ENCODE data around the gene HDAC4.
A peak's percentile ranks its signal among the peaks of the same experiment; 100 is the strongest.
"Not testable (repeated sequence)": the region's sequence is repeated elsewhere in the genome, so short reads cannot be mapped to it uniquely, and the experiment has no call there.

The HDAC4 gene

GRCh38 chr2:239400596-239401066, at the start of gene HDAC4:
Gene HDAC4 (minus strand): TSS chr2:239401020. CDS start chr2:239352699, 48,321 bp downstream.
- no peak for DNase-seq

DNA sequence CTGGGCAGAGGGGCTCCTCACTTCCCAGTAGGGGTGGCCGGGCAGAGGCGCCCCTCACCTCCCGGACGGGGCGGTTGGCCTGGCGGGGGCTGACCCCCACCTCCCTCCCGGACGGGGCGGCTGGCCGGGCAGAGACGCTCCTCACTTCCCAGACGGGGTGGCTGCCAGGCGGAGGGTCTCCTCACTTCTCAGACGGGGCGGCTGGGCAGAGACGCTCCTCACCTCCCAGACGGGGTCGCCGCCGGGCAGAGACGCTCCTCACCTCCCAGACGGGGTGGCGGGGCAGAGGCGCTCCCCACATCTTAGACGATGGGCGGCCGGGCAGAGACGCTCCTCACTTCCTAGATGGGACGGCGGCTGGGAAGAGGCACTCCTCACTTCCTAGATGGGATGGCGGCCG, 48.6 kb upstream of the HDAC4 start:
- DNase-seq: not testable (repeated sequence)

- DNase-seq: peak; percentile 74
Observed at GRCh38 chr2:239445771-239446524, 45.1 kb upstream of the HDAC4 start.

GRCh38 chr2:239444626-239445577, 44.1 kb upstream of the HDAC4 start:
- peak; percentile 20 for DNase-seq

DNA sequence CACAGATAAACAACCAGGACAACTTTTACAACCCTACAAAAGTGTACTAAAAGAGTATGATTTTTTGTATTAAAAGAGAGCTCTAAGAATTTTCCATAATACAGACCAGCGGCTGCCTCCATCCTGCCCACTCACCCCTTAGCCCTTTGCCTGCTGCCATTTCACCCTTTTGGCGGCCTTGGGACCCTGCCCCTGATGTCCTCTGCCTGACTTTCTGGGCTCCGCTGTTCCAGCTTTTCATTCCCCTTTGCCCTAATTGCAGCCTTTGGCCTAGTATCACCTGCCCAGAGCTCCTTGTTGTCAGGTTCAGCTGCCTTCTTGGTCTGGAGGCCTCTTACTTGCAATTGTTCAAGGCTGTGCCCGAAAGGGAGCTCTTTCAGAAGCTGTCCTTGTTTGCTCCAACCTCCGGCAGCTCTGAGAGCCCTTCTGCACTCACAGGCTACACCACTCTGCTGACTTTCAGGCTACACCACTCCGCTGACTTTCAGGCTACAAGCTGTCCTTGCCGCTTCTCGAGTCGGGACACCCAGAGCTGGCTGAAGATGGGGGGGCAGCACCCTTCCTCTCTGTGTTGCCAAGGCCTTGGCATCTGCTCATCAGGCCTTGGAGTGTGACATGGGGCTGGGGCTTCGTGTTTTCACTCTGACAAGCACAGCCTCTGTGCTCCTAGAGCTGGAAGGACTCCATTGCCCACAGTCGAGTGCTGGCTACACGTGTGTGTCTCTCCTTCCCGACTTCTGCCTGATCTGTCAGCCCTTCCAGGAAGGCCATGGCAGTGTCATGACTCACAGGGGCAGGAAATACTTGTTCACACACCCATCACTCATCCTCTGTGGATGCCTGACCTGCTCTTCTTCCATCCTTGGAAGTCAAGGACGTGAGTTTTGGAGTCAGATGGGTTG, 43.1 kb upstream of the HDAC4 start:
- DNase-seq: no peak

GRCh38 chr2:239443102-239443620, 42.3 kb upstream of the HDAC4 start:
- no peak for DNase-seq

- DNase-seq: no peak
Observed at GRCh38 chr2:239442192-239442591, 41.4 kb upstream of the HDAC4 start.

DNA sequence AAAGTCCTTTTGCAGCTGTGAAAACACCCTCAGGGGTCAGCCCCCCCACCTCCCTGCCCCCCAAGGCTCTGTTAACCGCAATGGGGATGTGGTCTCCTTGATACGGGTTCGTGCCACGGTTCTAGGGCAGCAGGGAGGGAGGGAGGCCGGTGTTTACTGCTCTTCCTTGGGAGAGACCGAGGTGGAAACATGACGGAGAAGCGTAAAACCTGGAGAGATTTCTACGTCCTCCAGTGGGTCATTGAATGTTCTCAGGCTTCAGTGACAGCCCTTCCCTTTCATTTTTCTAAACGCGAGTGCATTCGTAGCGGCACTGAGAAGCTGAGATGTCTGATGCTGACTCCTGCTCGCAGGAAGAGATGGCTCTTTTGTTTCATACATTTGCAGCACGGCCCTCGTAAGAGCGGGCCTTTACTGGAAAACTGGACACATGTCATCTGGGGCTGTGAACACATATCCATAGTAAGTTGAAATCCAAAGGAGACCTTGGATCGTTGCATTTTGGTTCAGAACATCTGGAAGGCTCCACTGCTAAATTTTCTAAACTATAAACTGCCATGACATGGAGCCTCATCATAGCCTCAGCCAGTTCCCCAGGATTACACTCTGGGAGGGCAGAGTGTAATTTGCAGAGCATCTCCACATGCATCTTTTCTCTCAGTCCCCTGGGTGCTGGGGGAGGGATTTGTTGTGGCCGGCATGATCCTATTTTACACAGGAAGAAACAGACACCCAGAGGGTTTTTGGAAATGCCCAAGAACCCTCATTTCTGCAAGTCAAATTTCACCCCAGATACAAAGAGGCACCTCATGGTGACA, 40.6 kb upstream of the HDAC4 start:
- no peak for DNase-seq

GRCh38 chr2:239440511-239440959, 39.7 kb upstream of the HDAC4 start:
- peak; percentile 54 for DNase-seq

DNA sequence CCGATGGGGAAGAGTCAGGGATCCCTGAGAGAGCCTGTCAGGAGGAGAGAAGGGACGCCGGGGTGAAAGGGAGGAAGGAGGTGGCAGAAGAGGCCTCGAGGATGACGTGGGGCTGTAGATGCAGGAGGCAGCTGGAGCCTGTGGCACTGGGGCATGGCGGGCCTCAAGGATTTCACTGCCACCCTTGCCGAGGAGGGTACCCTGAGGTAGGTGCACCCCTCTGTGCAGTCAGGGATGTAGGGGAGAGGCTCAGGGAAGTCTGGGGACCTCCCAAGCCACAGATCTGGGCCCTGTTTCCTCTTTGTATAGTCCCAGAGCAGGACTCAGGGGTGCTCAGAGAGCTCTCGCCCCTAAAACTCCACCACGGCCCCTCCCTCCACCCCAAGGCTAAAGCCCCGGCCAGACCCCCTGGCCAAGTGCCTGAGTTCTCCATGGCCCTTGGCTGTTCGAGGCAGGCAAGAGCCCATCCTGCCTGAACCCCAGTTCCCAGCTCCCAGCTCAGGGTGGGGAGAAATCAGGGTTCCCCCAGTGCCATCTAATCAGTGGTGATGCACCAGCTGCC, 39.0 kb upstream of the HDAC4 start:
- no peak for DNase-seq

- no peak for DNase-seq
Observed at GRCh38 chr2:239438995-239439753, 38.4 kb upstream of the HDAC4 start.

DNA sequence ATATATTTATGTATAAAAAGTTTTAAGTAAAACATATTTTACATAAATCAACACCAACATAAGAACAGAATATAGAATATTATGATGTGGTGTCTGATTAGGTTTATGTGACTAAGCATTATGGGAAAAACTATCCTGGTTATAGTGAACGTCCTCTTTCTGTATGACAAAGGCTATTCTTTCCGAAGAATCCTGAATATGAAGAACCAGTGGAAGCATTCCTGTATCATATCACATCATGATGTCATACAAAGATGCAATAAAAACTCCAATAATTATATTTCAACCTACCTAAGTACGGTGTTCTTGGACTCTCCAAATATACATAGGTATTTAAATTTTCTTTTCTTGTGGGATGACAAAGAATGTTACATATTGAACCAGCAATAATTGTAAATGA, 37.5 kb upstream of the HDAC4 start:
- no peak for DNase-seq

GRCh38 chr2:239436669-239437335, 36.0 kb upstream of the HDAC4 start:
- DNase-seq: no peak

- DNase-seq: no peak
Observed at GRCh38 chr2:239436076-239436475, 35.3 kb upstream of the HDAC4 start.

GRCh38 chr2:239433777-239434403, 33.1 kb upstream of the HDAC4 start:
- DNase-seq: no peak

- no peak for DNase-seq
Observed at GRCh38 chr2:239432174-239432573, 31.4 kb upstream of the HDAC4 start.

- no peak for DNase-seq
Observed at GRCh38 chr2:239431536-239431935, 30.7 kb upstream of the HDAC4 start.

DNA sequence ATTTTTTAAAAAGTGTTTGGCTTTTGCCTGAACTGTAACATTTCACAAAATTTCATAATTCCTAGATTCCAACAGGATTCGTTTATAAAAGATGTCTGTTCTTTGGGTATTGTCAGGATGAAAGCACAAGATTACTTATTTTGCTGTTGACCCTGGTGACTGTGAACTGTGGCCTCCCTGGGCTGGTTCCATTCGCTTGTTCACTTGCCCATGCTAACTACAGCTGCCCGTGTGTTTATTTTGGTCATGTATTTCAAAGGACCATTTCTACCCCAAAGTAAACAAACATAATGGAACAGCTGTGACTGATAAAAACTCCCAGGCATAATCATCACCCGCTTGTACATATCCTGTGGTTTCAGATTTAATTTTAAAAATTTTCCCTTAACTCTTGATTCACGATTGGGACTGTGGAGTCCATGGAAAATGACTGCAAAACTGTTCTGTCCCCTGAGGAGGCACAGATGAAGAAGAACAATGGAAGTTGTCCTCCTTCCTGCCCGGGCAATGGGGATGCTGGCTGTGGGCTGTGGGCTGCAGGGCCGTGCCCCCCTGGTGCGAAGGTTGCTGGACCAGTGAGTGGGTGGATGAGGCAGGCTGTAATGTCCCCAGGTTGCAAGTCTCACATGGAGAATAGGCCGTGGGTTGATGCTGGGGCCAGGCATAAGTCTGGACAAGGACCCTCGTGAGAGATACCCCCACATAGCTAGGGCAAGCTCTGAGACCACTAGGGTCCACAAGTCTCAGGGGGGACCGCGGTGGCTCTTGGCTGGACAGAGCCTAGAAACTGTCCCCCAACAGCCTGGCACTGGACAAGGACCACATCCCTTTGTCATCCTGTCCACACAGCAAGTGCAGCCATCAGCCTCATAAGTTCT, 28.9 kb upstream of the HDAC4 start:
- no peak for DNase-seq
